ENCODE results near the gene ST6GAL2.

- no peak for TF ChIP-seq POLR2AphosphoS5 (IDR thresholded peaks at IDR 0.05)
- TF ChIP-seq, protein P1, sequence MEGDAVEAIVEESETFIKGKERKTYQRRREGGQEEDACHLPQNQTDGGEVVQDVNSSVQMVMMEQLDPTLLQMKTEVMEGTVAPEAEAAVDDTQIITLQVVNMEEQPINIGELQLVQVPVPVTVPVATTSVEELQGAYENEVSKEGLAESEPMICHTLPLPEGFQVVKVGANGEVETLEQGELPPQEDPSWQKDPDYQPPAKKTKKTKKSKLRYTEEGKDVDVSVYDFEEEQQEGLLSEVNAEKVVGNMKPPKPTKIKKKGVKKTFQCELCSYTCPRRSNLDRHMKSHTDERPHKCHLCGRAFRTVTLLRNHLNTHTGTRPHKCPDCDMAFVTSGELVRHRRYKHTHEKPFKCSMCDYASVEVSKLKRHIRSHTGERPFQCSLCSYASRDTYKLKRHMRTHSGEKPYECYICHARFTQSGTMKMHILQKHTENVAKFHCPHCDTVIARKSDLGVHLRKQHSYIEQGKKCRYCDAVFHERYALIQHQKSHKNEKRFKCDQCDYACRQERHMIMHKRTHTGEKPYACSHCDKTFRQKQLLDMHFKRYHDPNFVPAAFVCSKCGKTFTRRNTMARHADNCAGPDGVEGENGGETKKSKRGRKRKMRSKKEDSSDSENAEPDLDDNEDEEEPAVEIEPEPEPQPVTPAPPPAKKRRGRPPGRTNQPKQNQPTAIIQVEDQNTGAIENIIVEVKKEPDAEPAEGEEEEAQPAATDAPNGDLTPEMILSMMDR (IDR thresholded peaks at IDR 0.05) = no peak
These were observed 9.3 kb downstream of the ST6GAL2 start for GRCh38 chr2:106876699-106877098.
